Activated T-helper 1 cell treated with anti-CD3 and anti-CD28 coated beads, Interleukin-12 subunit alpha, Interleukin-12 subunit beta, Interleukin-2, Interleukin-4 antibody, amounts not matched to agents 30 ng/mL and 10 ng/mL and 1 ng/mL, durations not matched to agents 14 hours and 24 hours and 36 hours (primary cell): ENCODE measurements around the gene PRR14. TPM values are rescaled to one million over a fixed set of nuclear protein-coding genes. Genes with fewer than 3 reads are reported as not detected.

Source experiments
- DNase-seq: peaks from one replicate; pipeline ENCODE4 v3.0.0; 2021; ENCODE audit warnings: low spot score
- H3K27ac Mint-ChIP-seq: one replicate; pipeline ENCODE4 v1.8.0; 2021; ENCODE audit warnings: mild to moderate bottlenecking, mixed read lengths
- H3K27me3 Mint-ChIP-seq: one replicate; pipeline ENCODE4 v1.8.0; 2022; ENCODE audit warnings: mild to moderate bottlenecking, moderate library complexity, mixed read lengths; ENCODE audit not compliant: insufficient read depth
- H3K36me3 Mint-ChIP-seq: one replicate; pipeline ENCODE4 v1.8.0; 2021; ENCODE audit warnings: low read depth, mixed read lengths
- H3K4me1 Mint-ChIP-seq: one replicate; pipeline ENCODE4 v1.8.0; 2021; ENCODE audit warnings: low read depth, mixed read lengths
- H3K4me3 Mint-ChIP-seq: one replicate; pipeline ENCODE4 v1.8.0; 2021; ENCODE audit warnings: mild to moderate bottlenecking, moderate library complexity, mixed read lengths
- H3K9me3 Mint-ChIP-seq: one replicate; pipeline ENCODE4 v1.8.0; 2021; ENCODE audit warnings: mixed read lengths
- intact Hi-C: fragments of 100-400 bp; cut with micrococcal nuclease; formaldehyde crosslinking; loops from one replicate; pipeline ENCODE4 v1.15.1; 2024
- total RNA-seq: library from RNA; stranded (reverse); gene quantifications from 2 replicates; pipeline ENCODE4 v1.2.3, GENCODE V29; 2022

Gene PRR14
- total RNA-seq, 1 donor from 2014 or later: 91.9 TPM

DNA sequence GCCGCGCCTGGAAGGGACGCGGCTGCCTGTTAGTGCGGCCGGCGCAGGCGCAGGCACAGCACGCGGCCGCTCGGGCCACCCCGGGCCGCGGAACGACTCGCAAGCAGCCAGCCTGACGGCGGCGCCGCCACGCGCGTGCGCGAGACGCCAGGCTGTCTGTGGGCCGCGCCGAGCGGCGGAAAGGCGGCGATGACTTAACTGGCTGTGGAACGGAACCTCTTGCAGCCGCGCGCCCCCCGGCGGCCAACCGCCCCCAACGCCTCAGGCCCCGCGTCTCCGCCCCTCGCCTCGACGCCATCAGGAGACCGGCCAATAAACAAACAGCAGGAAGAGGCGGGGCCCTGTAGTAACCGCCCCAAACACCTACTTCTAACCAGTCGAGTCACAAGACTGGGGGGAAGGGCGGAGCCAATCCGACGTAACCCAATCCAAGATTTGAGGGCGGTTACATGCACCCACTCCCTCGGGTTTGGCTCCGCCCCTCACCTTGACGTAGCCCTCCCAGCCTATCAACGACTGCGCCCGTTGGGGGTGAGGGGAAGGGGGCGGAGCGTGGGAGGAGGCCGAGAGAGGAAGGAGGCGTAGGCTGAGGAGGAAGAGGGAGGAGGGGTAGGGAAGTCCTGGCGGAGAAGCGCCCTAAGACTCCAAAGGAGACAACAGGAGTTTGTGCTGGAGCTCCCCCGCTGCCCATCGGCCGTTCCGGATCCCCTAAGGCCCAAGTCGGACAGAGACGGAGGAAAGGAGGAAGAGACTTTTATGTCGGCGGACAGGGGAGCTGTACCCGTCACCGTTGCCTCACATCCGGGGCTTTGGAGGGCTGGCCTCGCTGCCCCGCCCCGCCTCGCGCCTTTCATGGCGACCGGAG, 7.3 kb downstream of the PRR14 start, which contains the start of gene FBRS:
TSS of gene FBRS (plus strand) at position 566 of the 865 bp plus-strand sequence. CDS start 1,088 bp downstream, outside the sequence.
- H3K4me1 Mint-ChIP-seq: peaks cover 44% of the 10 kb centered on the region
- peak within 1 kb of the TSS; percentile 94 for H3K4me3 Mint-ChIP-seq
- peak within 1 kb of the TSS; percentile 99 for H3K27ac Mint-ChIP-seq
- H3K36me3 Mint-ChIP-seq: peaks cover 53% of the 10 kb centered on the region
- intact Hi-C loops: loop anchor here (1.0 to 10.0 kb wide), 20 partner anchors 8 to 851 kb away; partner anchors contain the start of genes ALDOA, CDIPT, CFAP119 and DCTPP1
- no peaks in the 10 kb centered on the region for H3K27me3 Mint-ChIP-seq
- no peaks in the 10 kb centered on the region for H3K9me3 Mint-ChIP-seq
- peak; percentile 100 for DNase-seq

DNA sequence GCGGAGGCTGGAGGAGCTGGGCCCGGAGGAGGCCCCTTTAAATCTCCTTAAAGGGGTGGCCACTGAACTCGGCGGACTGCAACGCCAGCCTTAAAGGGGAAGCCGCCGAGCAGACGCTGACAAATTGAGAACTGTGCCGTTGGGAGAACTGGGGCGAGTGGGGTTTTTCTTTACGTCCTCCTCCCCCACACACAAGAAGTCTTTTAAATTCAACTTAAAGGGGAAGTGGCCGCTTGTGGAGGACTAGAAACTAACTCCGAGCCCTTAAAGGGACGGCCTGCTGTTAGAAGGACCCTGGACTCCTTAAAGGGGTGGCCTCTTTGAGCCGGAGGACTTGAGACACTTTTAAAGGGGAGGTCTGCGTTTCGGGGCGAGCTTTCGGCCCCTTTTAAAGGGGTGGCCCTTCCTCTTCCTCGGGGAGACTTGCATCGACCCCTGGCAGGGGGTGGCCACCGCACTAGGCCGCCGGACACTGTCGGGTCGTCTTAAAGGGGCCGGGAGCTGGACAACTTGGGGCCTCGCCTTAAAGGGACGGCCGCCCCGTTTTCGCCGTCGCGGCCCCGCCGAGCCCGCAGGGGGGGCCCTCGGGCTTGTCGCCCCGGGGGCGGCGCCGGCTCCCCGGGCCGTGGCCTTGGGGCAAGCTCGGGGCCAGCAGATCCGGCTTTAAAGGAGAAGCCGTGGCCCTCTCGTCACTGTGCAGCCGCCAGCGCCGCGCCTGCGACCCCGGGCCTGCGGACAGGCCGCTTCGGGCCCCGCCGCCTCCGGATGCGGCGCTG, 8.2 kb downstream of the PRR14 start:
- peaks cover 51% of the 10 kb centered on the region for H3K4me1 Mint-ChIP-seq
- H3K36me3 Mint-ChIP-seq: peaks cover 60% of the 10 kb centered on the region
- DNase-seq: no peak

DNA sequence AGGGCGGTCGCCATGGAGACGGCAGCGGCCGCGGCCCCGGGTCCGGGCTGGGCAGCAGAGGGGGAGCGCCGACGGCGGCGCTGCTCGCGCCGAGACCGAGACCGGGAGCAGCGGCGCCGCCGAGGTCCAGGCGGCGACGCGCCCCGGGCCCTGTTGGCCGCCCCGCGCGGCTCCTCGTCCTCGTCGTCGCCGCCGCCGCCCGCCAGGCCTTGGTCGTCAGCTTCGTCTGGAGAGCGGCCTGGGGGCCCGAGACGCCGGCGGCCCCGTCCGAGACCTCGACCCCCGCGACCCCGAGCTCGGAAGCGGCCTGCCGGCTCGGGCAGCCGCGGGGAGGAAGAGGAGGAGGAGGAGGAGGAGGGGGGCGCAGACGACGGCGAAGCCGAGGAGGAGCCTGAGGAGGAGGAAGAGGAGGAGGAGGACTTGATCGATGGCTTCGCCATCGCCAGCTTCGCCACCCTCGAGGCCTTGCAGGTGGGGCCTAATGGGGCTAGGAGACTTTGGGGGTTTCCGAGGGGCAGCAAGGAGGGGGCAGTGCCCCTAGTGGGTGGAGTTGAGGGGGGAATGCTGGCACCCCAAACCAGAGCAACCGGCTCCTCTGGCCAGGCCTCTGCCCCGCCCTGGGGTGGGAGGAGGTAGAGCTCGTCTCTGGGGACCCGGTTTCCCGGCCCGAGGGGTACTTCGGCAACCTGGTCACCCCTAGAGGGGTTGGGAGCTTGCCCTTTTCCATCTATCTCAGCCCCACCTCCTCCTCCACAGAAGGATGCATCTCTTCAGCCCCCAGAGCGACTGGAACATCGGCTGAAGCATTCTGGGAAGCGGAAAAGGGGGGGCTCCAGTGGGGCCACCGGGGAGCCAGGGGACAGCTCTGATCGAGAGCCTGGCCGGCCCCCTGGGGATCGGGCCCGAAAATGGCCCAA, 9.0 kb downstream of the PRR14 start:
- H3K4me1 Mint-ChIP-seq: peaks cover 51% of the 10 kb centered on the region
- intact Hi-C loops: loop anchor here (1.0 to 10.0 kb wide), 7 partner anchors 35 to 852 kb away; partner anchors contain the start of genes ALDOA, CDIPT, CFAP119 and MAZ
- H3K4me3 Mint-ChIP-seq: peak overlapping the region; percentile 94
- H3K36me3 Mint-ChIP-seq: peaks cover 55% of the 10 kb centered on the region
- no peaks in the 10 kb centered on the region for H3K9me3 Mint-ChIP-seq
- DNase-seq: peak; percentile 39
- H3K27ac Mint-ChIP-seq: peak overlapping the region; percentile 95
- H3K27me3 Mint-ChIP-seq: no peaks in the 10 kb centered on the region

More for the DNA sequence above, 8.2 kb downstream of the PRR14 start:
- H3K27me3 Mint-ChIP-seq: no peaks in the 10 kb centered on the region
- H3K27ac Mint-ChIP-seq: peak overlapping the region; percentile 99
- no peaks in the 10 kb centered on the region for H3K9me3 Mint-ChIP-seq
- intact Hi-C loops: loop anchor here (1.0 to 10.0 kb wide), 20 partner anchors 9 to 852 kb away; partner anchors contain the start of genes ALDOA, CDIPT, CFAP119 and DCTPP1
- peak overlapping the region; percentile 94 for H3K4me3 Mint-ChIP-seq

DNA sequence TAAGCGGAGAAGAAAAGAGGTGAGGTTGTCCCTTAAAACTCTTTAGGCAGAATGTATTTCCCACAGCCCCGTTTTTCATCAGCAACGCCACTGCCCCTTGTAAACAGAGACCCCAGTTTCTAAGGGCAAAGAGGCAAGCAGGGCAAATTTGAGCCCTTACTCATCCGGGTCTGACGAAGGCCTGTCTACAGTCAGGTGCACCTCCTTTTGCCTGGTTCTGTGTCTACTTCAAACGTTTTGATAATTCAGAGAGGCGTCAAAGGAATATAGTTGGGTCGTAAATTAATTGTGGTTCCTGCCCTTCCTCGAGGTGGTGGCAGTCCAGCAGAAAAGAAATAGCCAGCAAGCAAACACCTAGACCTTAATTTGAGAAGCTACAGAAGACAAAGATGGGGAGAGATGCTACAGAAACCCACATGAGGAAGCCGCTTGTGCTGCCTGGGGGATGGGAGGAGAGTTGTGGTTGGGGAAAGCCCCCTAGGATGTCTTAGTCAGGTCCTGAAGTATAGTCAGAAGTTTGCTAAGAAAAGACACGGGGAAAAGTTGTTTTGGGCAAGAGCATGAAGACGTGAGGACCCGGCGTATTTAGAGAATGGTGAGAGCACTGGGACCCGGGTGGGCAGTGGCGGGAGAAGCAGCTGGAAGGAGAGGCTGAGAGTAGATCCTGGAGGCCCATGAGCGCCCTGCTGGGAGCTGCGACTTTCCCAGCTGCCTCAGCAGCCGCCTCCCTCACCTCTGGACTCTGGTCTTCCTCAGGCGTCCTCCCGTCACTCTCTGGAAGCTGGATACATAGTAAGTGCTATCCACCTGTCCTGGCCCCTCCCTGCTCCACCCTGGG, 9.9 kb downstream of the PRR14 start:
- Mint-ChIP-seq H3K36me3 (peaks cover 54% of the 10 kb centered on the region), H3K27me3 (no peaks in the 10 kb centered on the region)

DNA sequence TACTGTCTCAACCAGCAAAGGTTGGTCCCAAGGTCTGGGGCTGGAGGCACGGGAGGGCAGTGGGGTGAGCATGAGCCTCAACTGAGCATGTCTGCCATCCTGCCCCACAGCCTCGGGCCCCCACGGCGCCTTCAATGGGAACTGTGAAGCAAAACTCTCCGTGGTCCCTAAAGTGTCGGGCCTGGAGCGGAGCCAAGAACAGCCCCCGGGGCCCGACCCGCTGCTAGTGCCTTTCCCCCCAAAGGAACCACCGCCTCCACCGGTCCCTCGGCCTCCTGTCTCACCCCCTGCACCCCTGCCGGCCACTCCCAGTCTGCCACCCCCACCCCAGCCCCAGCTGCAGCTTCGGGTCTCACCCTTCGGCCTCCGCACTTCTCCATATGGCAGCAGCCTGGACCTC, 11.7 kb downstream of the PRR14 start:
- no peak for DNase-seq
- H3K36me3 Mint-ChIP-seq: peaks cover 48% of the 10 kb centered on the region
- no peaks in the 10 kb centered on the region for H3K9me3 Mint-ChIP-seq
- intact Hi-C loops: no loop called here
- H3K4me3 Mint-ChIP-seq: peak overlapping the region; percentile 94
- no peak overlapping the region for H3K27ac Mint-ChIP-seq
- no peaks in the 10 kb centered on the region for H3K27me3 Mint-ChIP-seq
- H3K4me1 Mint-ChIP-seq: peaks cover 35% of the 10 kb centered on the region

More for the DNA sequence above, 9.9 kb downstream of the PRR14 start:
- peak; percentile 80 for DNase-seq
- Mint-ChIP-seq H3K4me3 (peak overlapping the region; percentile 94), H3K9me3 (no peaks in the 10 kb centered on the region), H3K4me1 (peaks cover 51% of the 10 kb centered on the region), H3K27ac (peak overlapping the region; percentile 95)
- intact Hi-C loops: loop anchor here (1.0 kb wide), 1 partner anchor 34 kb away; no protein-coding TSS in a partner anchor

DNA sequence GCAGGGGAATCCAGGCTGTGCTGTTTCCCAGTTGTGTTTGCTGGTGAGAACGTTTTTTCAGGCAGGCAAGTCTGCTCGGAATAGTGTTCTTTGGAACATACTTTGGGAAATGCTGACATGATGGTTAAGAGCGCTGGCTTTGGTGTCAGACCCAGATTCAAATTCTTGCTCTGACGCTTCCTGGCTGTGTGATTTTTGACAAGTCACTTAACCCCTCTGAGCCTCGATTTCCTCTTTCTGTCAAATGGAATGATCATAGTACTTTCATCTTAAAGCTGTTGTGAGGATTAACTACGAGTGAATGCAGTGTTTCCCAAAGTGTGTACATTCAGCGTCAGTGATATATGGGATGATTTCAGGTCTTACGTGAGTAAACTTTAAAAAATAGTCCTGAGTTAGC, 12.3 kb downstream of the PRR14 start:
- no peak for DNase-seq
- no peaks in the 10 kb centered on the region for H3K27me3 Mint-ChIP-seq
- peaks cover 37% of the 10 kb centered on the region for H3K4me1 Mint-ChIP-seq
- peaks cover 51% of the 10 kb centered on the region for H3K36me3 Mint-ChIP-seq
- peak overlapping the region; percentile 94 for H3K4me3 Mint-ChIP-seq
- H3K27ac Mint-ChIP-seq: no peak overlapping the region
- intact Hi-C loops: no loop called here
- H3K9me3 Mint-ChIP-seq: no peaks in the 10 kb centered on the region

DNA sequence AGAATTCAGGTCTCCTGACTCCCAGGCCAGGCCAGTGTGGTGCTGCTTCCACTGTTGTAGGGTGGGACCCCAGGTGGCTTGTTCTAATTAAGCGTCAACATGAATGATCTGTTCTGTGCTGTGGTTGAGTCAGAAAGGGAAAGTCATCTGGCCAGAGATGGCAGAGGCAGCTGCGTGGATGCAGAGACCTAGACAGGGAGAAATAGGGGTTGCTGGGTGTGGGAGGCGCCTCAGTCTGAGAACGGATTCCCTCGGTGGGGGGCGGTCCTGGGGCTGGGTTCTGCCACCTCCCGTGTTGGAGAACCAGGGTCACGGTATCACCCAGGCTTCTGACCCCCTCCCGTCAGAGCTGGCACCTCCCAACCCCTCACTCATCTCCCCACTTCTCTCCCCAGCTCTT, 13.1 kb downstream of the PRR14 start:
- H3K27me3 Mint-ChIP-seq: no peaks in the 10 kb centered on the region
- H3K4me3 Mint-ChIP-seq: peak overlapping the region; percentile 53
- no peak for DNase-seq
- peaks cover 38% of the 10 kb centered on the region for H3K4me1 Mint-ChIP-seq
- H3K27ac Mint-ChIP-seq: no peak overlapping the region
- peaks cover 54% of the 10 kb centered on the region for H3K36me3 Mint-ChIP-seq
- intact Hi-C loops: no loop called here
- no peaks in the 10 kb centered on the region for H3K9me3 Mint-ChIP-seq

DNA sequence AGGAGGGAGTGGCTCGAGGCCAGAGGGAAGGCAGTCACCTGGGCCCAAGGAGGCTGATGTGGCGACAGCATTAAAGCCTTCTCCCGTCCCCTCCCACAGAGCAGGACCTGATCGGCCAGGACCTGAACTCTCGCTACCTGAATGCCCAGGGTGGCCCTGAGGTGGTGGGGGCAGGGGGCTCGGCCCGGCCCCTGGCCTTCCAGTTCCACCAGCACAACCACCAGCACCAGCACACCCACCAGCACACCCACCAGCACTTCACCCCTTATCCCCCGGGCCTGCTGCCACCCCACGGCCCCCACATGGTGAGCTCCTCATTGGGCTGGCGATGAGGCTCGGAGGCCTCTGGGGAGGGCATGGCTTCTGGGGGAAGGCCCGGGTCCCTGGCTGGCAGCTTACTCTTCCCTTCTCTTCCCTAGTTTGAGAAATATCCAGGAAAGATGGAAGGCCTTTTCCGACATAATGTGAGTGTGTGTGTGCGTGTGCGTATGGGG, 13.9 kb downstream of the PRR14 start:
- intact Hi-C loops: no loop called here
- H3K27ac Mint-ChIP-seq: no peak overlapping the region
- DNase-seq: no peak
- peaks cover 38% of the 10 kb centered on the region for H3K4me1 Mint-ChIP-seq
- H3K36me3 Mint-ChIP-seq: peaks cover 53% of the 10 kb centered on the region
- no peaks in the 10 kb centered on the region for H3K9me3 Mint-ChIP-seq
- H3K27me3 Mint-ChIP-seq: no peaks in the 10 kb centered on the region
- H3K4me3 Mint-ChIP-seq: no peak overlapping the region

DNA sequence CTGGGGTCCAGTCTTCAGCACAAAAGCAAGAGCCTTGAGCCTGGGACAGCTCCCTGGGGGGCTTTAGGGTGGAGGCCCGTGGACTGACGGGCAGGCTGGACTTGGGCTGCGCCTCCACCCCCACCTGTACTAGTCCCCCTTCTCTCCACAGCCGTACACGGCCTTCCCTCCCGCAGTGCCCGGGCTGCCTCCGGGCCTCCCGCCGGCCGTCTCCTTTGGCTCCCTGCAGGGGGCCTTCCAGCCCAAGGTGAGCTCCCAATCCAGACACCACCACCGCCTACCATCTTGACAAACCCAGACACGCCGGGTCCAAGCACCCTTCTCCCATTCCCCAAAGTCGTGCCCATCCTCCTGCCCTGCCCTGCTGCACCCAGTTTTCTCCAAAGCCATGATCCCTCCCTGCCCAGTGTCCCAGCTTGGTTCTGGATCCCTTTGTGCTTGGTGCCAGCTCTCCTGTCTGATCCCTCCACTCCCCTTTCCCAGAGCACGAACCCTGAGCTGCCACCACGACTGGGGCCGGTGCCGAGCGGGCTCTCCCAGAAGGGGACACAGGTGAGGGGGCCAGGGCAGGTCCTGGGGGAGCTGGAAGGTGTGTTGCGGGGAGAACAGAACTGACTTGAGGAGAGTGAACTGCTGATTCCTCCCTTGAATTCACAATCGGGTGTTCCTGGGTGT, 14.5 kb downstream of the PRR14 start:
- DNase-seq: no peak
- peak overlapping the region; percentile 7 for H3K4me3 Mint-ChIP-seq

DNA sequence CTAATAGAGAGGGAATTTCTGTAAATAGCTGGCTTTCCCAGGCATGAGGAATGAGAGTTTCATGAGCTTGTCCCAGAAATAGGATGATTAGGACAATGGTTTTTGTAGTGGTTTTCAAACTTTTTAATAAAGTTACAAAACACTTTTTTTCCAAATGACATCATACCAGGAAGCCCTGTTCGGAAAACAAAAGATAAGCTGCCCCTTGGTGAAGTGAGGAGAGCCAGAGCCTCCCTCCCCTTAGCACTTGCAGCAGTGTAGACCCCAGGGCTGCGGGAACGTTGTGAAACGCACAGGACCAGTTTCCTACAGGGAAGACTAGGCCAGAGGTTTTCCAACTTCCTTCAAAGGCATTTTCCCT, 15.1 kb downstream of the PRR14 start:
- no peaks in the 10 kb centered on the region for H3K27me3 Mint-ChIP-seq
- peaks cover 34% of the 10 kb centered on the region for H3K4me1 Mint-ChIP-seq
- no peak overlapping the region for H3K4me3 Mint-ChIP-seq
- peaks cover 50% of the 10 kb centered on the region for H3K36me3 Mint-ChIP-seq
- H3K9me3 Mint-ChIP-seq: no peaks in the 10 kb centered on the region
- H3K27ac Mint-ChIP-seq: no peak overlapping the region
- DNase-seq: no peak
- intact Hi-C loops: no loop called here

More for the DNA sequence above, 14.5 kb downstream of the PRR14 start:
- intact Hi-C loops: no loop called here
- Mint-ChIP-seq H3K9me3 (no peaks in the 10 kb centered on the region), H3K4me1 (peaks cover 38% of the 10 kb centered on the region), H3K27ac (no peak overlapping the region), H3K36me3 (peaks cover 53% of the 10 kb centered on the region), H3K27me3 (no peaks in the 10 kb centered on the region)

DNA sequence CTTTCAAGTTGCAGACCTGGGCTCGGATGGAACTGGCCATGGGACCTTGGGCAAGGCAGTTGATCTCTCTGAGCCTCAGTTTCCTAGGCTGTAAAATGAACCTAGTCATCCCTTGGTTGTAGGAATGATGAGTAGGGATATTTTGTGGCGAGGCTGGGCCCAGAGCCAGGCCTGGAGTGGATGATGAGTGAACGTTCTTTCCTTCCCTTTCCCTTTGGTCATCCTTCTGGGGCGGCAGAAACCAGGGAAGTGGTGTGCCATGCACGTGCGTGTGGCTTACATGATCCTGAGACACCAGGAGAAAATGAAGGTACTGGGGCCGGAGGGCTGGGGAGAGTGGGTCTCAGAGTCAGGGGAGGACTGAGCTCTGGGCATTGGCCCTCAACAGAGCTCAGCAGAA, 15.9 kb downstream of the PRR14 start:
- Mint-ChIP-seq H3K36me3 (peaks cover 48% of the 10 kb centered on the region), H3K9me3 (no peaks in the 10 kb centered on the region), H3K4me3 (no peak overlapping the region), H3K27ac (no peak overlapping the region), H3K27me3 (no peaks in the 10 kb centered on the region), H3K4me1 (peaks cover 25% of the 10 kb centered on the region)
- intact Hi-C loops: no loop called here
- DNase-seq: no peak
